Testis (tissue), 2 donors: ENCODE data around the gene OR5D18.

ENCODE experiments used
- POLR2A ChIP-seq: fragments of 450-650 bp; IDR thresholded peaks from one replicate; pipeline ENCODE4 v1.6.1; 2017; ENCODE audit warnings: antibody characterized with exemption, mild to moderate bottlenecking, moderate library complexity
- TF ChIP-seq, protein P1 (sequence below), 3 experiments: fragments of 450-650 bp in 2 of 3; fragments of 200-600 bp in 1 of 3; sonication (generic) in 1 of 3; IDR thresholded peaks; one replicate each; pipeline ENCODE4 v1.5.1; 2016 to 2019; ENCODE audit warnings: antibody characterized with exemption in 3 of 3, mild to moderate bottlenecking in 2 of 3, moderate library complexity in 1 of 3

- TF ChIP-seq, protein P1, sequence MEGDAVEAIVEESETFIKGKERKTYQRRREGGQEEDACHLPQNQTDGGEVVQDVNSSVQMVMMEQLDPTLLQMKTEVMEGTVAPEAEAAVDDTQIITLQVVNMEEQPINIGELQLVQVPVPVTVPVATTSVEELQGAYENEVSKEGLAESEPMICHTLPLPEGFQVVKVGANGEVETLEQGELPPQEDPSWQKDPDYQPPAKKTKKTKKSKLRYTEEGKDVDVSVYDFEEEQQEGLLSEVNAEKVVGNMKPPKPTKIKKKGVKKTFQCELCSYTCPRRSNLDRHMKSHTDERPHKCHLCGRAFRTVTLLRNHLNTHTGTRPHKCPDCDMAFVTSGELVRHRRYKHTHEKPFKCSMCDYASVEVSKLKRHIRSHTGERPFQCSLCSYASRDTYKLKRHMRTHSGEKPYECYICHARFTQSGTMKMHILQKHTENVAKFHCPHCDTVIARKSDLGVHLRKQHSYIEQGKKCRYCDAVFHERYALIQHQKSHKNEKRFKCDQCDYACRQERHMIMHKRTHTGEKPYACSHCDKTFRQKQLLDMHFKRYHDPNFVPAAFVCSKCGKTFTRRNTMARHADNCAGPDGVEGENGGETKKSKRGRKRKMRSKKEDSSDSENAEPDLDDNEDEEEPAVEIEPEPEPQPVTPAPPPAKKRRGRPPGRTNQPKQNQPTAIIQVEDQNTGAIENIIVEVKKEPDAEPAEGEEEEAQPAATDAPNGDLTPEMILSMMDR (IDR thresholded peaks at IDR 0.05): no peak
- no peak for TF ChIP-seq POLR2A
Observed at GRCh38 chr11:55826919-55827318, 7.5 kb downstream of the OR5D18 start, which contains the start of gene OR5L2.
